BLaER1 treated with 17β-estradiol and CSF1 and Interleukin-3, amounts not matched to agents 10 nM and 100 nM (cell line): Measurements from ENCODE around the gene ZCWPW1.

ENCODE experiments used
- H3K27ac ChIP-seq, 11 experiments: shearing (Covaris generic); formaldehyde crosslinking; 2 replicates each; pipeline ENCODE4 v1.8.1; 2022
- H3K27me3 ChIP-seq, 11 experiments: shearing (Covaris generic); formaldehyde crosslinking; 2 replicates each; pipeline ENCODE4 v1.8.1; 2022
- H3K36me3 ChIP-seq, 11 experiments: shearing (Covaris generic); formaldehyde crosslinking; 2 replicates each; pipeline ENCODE4 v1.8.1; 2022
- H3K4me1 ChIP-seq, 10 experiments: shearing (Covaris generic); formaldehyde crosslinking; 2 replicates each; pipeline ENCODE4 v1.8.1; 2022
- H3K4me2 ChIP-seq, 11 experiments: shearing (Covaris generic); formaldehyde crosslinking; 2 replicates each; pipeline ENCODE4 v1.8.1; 2022
- H3K4me3 ChIP-seq, 10 experiments: shearing (Covaris generic); formaldehyde crosslinking; 2 replicates each; pipeline ENCODE4 v1.8.1; 2022
- H3K9ac ChIP-seq, 11 experiments: shearing (Covaris generic); formaldehyde crosslinking; 2 replicates each; pipeline ENCODE4 v1.8.1; 2022
- H3K9me3 ChIP-seq, 11 experiments: shearing (Covaris generic); formaldehyde crosslinking; replicated peaks in 1 of 11; 2 replicates each; pipeline ENCODE4 v1.8.1; 2022
- H4K20me1 ChIP-seq, 11 experiments: shearing (Covaris generic); formaldehyde crosslinking; 2 replicates each; pipeline ENCODE4 v1.8.1; 2022
- Cebpa-rat ChIP-seq, 11 experiments: shearing (Covaris generic); IDR thresholded peaks; 2 replicates each; pipeline ENCODE4 v1.8.1; 2022

ZCWPW1 gene

DNA sequence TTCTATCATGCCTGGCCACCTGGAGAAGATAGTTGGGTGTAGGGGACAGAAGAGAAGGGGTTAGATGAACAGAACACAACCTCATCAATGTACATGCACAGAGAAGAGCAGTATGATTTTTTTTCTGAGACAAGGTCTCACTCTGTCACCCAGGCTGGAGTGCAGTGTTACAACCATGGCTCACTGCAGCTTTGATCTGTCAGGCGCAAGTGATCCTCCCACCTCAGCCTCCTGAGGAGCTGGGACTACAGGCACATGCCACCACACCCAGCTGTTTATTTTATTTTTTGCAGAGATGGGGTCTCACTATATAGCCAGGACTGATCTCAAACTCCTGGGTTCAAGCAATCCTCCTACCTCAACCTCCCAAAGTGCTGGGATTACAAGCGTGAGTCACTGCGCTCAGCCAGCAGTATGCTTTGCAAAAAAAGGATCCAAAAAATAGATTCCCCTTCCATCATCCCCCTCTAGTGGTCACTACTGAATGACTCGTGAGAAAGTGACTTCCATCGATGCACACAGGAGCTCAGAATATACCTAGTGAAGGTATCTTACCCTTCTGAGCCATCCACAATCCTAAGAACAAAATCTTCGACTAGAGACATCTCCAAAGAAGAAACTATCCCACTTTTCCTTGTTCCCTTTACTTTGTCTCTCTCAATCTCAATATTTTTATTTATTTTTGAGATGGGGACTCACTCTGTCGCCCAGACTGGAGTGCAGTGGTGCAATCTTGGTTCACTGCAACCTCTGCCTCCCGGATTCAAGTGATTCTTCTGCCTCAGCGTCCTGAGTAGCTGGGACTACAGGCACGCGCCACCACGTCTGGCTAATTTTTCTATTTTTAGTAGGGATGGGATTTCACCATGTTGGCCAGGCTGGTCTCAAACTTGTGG is 21.0 kb downstream of the ZCWPW1 start:
- Histone ChIP-seq H3K4me1 (peaks cover 19 to 57% (median 35%) of the 10 kb centered on the region in 10 experiments), H3K9me3 (no peaks in the 10 kb centered on the region), H3K9ac (peak overlapping the region in 1 of 11 experiments; percentile 18; a peak in 1 of 22 replicates), H4K20me1 (peaks cover 0 to 16% (median 0%) of the 10 kb centered on the region in 11 experiments; a peak in 2 of 22 replicates), H3K27ac (no peak overlapping the region), H3K4me3 (no peak overlapping the region), H3K4me2 (peak overlapping the region; percentile 18 to 61 (median 45); a peak in 21 of 22 replicates), H3K36me3 (peaks cover 0 to 73% (median 0%) of the 10 kb centered on the region in 11 experiments; a peak in 4 of 22 replicates), H3K27me3 (0 out of 22 replicates have a peak, but pooled peaks cover 0 to 3% (median 0%) of the 10 kb centered on the region in 11 experiments)
- no peak for TF ChIP-seq Cebpa-rat (IDR thresholded peaks at IDR 0.05)

DNA sequence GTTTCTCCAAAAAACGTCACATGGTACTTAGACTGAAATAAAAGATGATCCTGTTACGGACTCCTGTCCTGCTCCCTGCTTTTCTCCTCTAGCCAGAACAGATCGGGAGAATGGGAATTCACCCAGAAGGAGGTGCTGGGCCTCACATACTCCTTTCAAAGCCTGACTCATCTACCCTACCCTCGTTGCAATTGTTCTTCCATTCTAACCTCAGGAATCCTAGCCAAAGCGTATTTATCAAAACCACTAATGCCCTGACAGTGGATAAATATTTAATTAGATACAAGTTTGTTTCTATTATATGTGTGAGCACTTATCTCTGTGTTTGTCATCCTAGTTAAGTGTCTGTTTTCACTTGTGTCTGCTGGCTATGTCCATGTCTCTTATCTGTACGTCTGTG is 21.7 kb downstream of the ZCWPW1 start:
- Histone ChIP-seq H3K4me1 (peaks cover 19 to 57% (median 31%) of the 10 kb centered on the region in 10 experiments), H3K4me3 (no peak overlapping the region), H4K20me1 (peaks cover 0 to 16% (median 0%) of the 10 kb centered on the region in 11 experiments; a peak in 2 of 22 replicates), H3K27ac (no peak overlapping the region), H3K9ac (peak overlapping the region in 1 of 11 experiments; percentile 18; a peak in 1 of 22 replicates), H3K36me3 (peaks cover 0 to 80% (median 0%) of the 10 kb centered on the region in 11 experiments; a peak in 4 of 22 replicates), H3K9me3 (no peaks in the 10 kb centered on the region), H3K27me3 (0 out of 22 replicates have a peak, but pooled peaks cover 0 to 3% (median 0%) of the 10 kb centered on the region in 11 experiments), H3K4me2 (peak overlapping the region; percentile 18 to 61 (median 45); a peak in 19 of 22 replicates)
- TF ChIP-seq Cebpa-rat (IDR thresholded peaks at IDR 0.05), result no peak

DNA sequence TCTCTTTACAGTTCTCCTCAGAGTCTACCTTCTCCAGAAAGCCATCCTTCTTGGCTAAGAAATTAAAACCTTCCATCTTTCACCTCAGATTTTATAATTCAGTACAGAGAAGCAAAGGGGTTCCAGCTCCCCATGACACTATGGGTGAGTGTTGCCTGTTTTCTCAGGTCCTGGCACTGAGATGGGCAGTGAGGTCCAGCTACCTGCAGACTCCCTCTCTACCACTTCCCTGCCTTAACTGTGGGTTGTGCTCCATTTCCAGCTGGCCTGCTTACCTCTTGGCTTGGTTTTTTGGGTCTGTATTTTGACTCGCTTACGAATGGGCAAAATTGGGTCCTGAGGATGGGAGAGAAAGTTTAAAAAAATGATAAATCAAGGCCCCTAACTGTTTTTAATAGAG is 26.3 kb downstream of the ZCWPW1 start:
- no peak overlapping the region for H3K4me3 ChIP-seq

DNA sequence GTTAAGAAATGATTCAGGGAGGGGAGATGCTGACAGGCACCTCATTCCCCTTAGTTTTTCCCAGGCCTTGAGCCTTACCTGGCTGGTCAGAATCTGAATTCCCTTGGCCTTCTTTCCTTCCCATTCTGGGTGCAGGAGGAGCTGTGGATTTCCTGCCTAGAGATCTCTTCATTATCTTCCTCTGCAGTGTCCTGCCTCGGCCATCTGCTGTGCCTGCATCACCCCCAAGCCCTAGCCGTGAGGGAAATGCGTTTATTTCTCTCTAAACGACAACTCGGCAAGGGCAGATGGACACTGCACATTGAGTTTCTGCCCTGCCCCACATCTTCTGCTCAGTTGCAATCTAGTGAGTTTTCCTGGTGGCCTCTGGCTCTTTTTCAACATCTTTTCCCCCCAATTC is 26.7 kb downstream of the ZCWPW1 start:
- Histone ChIP-seq H3K4me3 (no peak overlapping the region), H4K20me1 (no peaks in the 10 kb centered on the region; a peak in 2 of 22 replicates), H3K27ac (no peak overlapping the region), H3K9ac (peak overlapping the region in 2 of 11 experiments; percentile 1 to 38; a peak in 2 of 22 replicates), H3K4me1 (peaks cover 18 to 74% (median 32%) of the 10 kb centered on the region in 10 experiments), H3K9me3 (no peaks in the 10 kb centered on the region), H3K36me3 (peaks cover 0 to 79% (median 0%) of the 10 kb centered on the region in 11 experiments; a peak in 5 of 22 replicates), H3K4me2 (peak overlapping the region in 1 of 11 experiments; percentile 57; a peak in 2 of 22 replicates), H3K27me3 (0 out of 22 replicates have a peak, but pooled peaks cover 0 to 3% (median 0%) of the 10 kb centered on the region in 11 experiments)
- TF ChIP-seq Cebpa-rat (IDR thresholded peaks at IDR 0.05), result no peak

More for the DNA sequence above, 26.3 kb downstream of the ZCWPW1 start:
- H3K27me3 ChIP-seq, result 0 out of 22 replicates have a peak, but pooled peaks cover 0 to 3% (median 0%) of the 10 kb centered on the region in 11 experiments
- TF ChIP-seq Cebpa-rat (IDR thresholded peaks at IDR 0.05), result no peak
- peaks cover 0 to 81% (median 0%) of the 10 kb centered on the region in 11 experiments; a peak in 5 of 22 replicates for H3K36me3 ChIP-seq
- peak overlapping the region in 3 of 11 experiments; percentile 56 to 65 (median 57); a peak in 5 of 22 replicates for H3K4me2 ChIP-seq
- no peaks in the 10 kb centered on the region; a peak in 2 of 22 replicates for H4K20me1 ChIP-seq
- peak overlapping the region in 1 of 11 experiments; percentile 38; a peak in 2 of 22 replicates for H3K9ac ChIP-seq
- H3K9me3 ChIP-seq, result no peaks in the 10 kb centered on the region
- H3K4me1 ChIP-seq, result peaks cover 18 to 74% (median 32%) of the 10 kb centered on the region in 10 experiments
- no peak overlapping the region for H3K27ac ChIP-seq

DNA sequence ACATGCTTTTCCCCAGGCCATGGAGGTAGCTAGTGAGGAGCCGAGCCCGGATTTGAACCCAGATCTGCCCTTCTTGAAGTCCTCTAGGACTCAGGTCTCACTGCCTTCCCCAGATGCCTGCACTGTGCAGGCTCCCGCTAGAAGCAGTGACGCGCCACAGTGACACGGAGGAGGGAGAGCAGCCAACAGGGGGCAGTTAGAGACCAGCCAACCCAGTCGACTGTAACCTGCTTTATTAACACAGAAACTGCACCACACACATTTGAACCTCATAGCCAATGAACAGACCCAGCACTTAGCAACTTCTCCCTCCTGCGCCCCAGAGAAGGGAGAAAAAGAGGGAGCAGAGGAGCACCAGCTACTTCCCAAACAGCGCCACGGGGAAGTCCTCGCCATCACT is 27.8 kb downstream of the ZCWPW1 start:
- no peak overlapping the region for H3K4me3 ChIP-seq
- no peaks in the 10 kb centered on the region for H3K27me3 ChIP-seq
- no peaks in the 10 kb centered on the region; a peak in 2 of 22 replicates for H4K20me1 ChIP-seq
- peaks cover 0 to 68% (median 0%) of the 10 kb centered on the region in 11 experiments; a peak in 5 of 22 replicates for H3K36me3 ChIP-seq
- H3K9me3 ChIP-seq, result no peaks in the 10 kb centered on the region
- H3K4me1 ChIP-seq, result peaks cover 28 to 79% (median 40%) of the 10 kb centered on the region in 10 experiments
- no peak overlapping the region for H3K9ac ChIP-seq
- peak overlapping the region in 1 of 11 experiments; percentile 18; a peak in 2 of 22 replicates for H3K27ac ChIP-seq
- no peak for TF ChIP-seq Cebpa-rat (IDR thresholded peaks at IDR 0.05)
- peak overlapping the region in 1 of 11 experiments; percentile 27; a peak in 1 of 22 replicates for H3K4me2 ChIP-seq

DNA sequence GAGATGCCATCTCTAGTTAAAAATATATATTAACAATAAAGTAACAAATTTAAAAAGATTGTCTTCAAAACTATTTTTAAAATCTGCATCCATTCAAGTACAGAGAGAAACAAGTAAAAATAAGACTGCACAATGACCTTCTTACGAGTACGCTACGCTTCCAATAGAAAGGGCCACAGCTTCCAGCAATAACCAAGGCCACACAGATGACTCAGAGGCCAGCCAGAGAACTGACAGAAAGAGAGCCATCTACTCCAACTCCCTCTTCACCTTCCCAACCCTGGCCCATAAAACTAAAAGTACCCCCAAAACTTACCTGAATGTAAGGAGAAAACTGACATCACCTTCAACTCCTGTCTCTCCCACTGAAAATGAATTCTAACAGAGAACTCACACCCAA is 28.5 kb downstream of the ZCWPW1 start:
- no peak overlapping the region for H3K4me3 ChIP-seq
- peaks cover 0 to 62% (median 0%) of the 10 kb centered on the region in 11 experiments; a peak in 5 of 22 replicates for H3K36me3 ChIP-seq
- H3K27ac ChIP-seq, result no peak overlapping the region
- no peak overlapping the region for H3K9ac ChIP-seq
- no peaks in the 10 kb centered on the region for H3K27me3 ChIP-seq
- no peaks in the 10 kb centered on the region; a peak in 2 of 22 replicates for H4K20me1 ChIP-seq
- H3K9me3 ChIP-seq, result no peaks in the 10 kb centered on the region
- peaks cover 28 to 85% (median 46%) of the 10 kb centered on the region in 10 experiments for H3K4me1 ChIP-seq
- no peak overlapping the region for H3K4me2 ChIP-seq
- TF ChIP-seq Cebpa-rat (IDR thresholded peaks at IDR 0.05), result no peak

DNA sequence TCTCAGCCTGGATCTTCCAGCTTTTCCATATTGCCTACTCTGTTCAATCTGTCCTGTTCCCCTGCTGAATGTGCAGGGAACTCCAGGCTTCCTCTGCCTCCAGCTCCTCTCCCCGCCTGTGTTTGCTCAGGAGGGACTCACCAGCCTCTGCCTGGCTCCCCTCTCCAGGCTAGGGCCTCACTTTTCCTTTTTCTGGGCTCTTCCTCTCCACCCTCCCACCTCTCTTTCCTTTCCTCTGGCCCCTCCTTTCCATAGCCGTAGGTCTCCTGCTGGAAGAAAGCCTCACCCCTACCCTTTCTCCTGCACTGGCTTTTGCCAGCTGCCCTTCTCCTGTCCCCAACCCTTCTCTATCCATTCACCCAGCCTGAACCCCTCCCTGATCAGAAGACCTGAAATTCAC is 30.3 kb downstream of the ZCWPW1 start:
- TF ChIP-seq Cebpa-rat (IDR thresholded peaks at IDR 0.05), result no peak
- no peaks in the 10 kb centered on the region for H3K27me3 ChIP-seq
- H3K9me3 ChIP-seq, result no peaks in the 10 kb centered on the region
- H3K9ac ChIP-seq, result peak overlapping the region in 9 of 11 experiments; percentile 42 to 86 (median 79); a peak in 17 of 22 replicates
- H3K4me3 ChIP-seq, result peak overlapping the region in 3 of 10 experiments; percentile 33 to 53 (median 46); a peak in 6 of 20 replicates
- H3K4me2 ChIP-seq, result peak overlapping the region; percentile 81 to 95 (median 90); a peak in 21 of 22 replicates
- H3K4me1 ChIP-seq, result peaks cover 39 to 94% (median 60%) of the 10 kb centered on the region in 10 experiments
- no peaks in the 10 kb centered on the region; a peak in 2 of 22 replicates for H4K20me1 ChIP-seq
- H3K27ac ChIP-seq, result peak overlapping the region in 10 of 11 experiments; percentile 80 to 97 (median 92); a peak in 19 of 22 replicates
- peaks cover 0 to 56% (median 0%) of the 10 kb centered on the region in 11 experiments; a peak in 5 of 22 replicates for H3K36me3 ChIP-seq

DNA sequence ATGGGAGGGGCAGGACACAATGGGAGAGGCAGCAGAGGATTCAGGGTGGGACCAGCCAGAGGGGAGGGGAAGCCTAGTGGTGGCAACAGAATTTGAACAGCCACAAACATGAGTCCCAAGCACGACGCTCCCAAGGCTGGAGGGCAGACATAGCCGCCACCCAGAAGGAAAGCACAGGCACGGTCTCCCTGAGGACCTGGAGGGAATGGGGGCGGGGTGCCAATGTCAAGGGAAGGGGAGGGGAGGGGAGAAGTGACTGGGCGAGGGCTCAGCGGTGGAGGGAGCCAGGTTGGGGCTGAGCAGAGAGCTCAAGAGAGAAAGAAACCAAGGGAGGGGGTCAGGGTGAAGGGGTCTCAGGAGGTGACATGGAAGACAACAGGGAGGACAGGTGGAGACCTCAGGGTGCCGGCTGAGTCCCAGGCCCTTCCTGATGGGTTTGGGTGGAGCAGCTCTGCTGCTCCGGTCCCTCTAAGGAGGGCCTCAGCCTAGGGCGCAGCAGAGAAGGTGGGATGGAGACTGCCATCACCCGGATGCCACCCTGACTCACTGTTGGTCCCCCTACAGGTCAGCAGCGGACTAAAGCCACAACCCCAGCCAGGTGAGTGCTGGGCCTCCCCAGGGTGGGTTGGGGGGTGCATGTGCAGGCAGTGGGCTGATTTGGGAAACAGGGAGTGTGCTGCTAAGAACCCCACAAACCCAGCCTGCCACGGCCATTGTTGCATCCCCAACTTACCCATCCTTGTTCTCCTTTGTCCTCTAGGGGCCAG is 31.0 kb downstream of the ZCWPW1 start:
- H3K4me1 ChIP-seq, result peaks cover 47 to 94% (median 66%) of the 10 kb centered on the region in 10 experiments
- peaks cover 0 to 56% (median 0%) of the 10 kb centered on the region in 11 experiments; a peak in 5 of 22 replicates for H3K36me3 ChIP-seq
- H3K27me3 ChIP-seq, result no peaks in the 10 kb centered on the region
- H3K4me3 ChIP-seq, result peak overlapping the region in 7 of 10 experiments; percentile 17 to 53 (median 42); a peak in 12 of 20 replicates
- H3K9me3 ChIP-seq, result no peaks in the 10 kb centered on the region
- peak overlapping the region; percentile 56 to 86 (median 76) for H3K9ac ChIP-seq
- H4K20me1 ChIP-seq, result peaks cover 0 to 2% (median 0%) of the 10 kb centered on the region in 11 experiments; a peak in 2 of 22 replicates
- peak overlapping the region; percentile 81 to 95 (median 90) for H3K4me2 ChIP-seq
- TF ChIP-seq Cebpa-rat (IDR thresholded peaks at IDR 0.05), result no peak
- H3K27ac ChIP-seq, result peak overlapping the region; percentile 65 to 97 (median 91); a peak in 21 of 22 replicates
